Medulla oblongata (tissue), 1 donor: ENCODE data around the gene MAD1L1.

Experiments used
- DNase-seq: peaks from one replicate; pipeline ENCODE4 v3.0.0-alpha.2; 2015; ENCODE audit errors: extremely low spot score

MAD1L1 gene

DNA sequence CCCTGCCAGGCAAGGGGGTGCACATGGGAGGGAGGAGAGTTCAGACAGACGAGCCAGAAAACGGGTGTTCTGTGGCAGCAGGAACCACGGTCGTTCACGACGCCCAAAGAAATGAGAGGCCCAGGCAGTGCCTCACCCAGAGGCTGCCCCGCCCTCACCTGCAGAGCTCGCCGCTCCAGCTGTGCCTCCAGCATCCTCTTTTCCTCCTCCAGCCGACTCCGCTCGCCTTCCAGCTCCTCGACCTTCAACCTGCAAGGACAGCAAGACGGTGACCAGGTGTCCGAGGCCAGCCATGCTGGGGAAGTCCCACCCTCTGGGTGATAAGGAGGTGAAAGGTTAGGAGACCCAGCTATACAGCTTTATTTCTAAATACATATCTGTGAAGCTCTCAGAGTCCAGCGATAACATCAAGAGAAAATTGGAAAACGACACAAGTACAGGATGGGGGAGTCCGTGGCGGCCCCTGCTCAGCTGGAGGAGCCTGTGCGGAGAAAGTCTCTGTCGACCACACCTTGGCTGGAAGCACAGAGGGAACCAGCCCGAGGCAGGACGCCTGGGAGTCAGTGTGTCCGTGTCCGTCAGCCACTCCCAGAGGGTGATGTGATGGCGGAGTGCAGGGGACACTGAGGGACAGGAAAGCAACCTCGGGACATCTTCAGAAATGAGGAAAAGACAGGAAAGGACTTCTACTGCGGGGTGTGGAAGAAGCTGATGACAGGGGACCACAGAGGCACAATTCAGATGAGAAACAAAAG, 275.1 kb downstream of the MAD1L1 start:
- no peak for DNase-seq

DNA sequence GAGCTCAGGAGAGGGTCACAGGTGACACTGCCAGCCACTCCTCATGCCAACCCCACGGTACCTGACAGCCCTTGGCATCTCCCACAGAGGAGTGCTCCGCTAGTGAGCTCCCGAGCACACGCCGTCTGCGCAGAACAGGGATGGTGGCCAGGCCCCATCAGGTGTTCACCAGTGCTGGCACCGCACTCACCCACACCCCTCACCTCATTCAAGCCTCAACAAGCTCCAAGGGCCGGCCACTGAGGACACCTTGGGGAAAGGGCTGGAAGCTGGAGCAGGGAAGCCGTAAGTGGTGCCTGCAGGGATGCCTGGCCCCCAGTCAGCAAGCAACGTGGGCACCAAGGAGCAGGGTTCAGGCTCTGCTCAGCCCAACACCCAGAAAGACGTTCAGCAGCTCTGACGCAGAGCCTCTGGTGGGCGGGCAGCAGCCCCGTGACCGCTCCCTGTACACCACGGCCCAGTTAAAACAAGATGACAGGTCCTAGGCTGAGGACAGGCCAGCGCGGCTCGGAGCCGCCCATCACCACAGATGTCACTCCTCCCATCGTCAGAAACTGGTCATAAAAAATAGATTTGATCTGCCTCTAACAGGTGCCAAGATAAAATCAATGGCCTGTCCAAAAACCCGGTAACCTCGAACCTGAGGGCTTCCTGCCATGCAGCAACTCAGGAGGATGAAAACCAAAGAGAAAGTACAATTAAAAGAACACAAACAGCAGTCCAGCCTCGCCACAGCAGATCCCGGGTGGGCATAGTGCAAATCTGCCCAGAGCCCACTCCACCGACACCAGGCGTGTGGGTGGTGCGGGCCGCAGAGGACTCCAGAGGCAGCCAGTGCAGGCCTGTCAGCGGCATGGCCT, 275.9 kb downstream of the MAD1L1 start:
- DNase-seq = no peak

DNA sequence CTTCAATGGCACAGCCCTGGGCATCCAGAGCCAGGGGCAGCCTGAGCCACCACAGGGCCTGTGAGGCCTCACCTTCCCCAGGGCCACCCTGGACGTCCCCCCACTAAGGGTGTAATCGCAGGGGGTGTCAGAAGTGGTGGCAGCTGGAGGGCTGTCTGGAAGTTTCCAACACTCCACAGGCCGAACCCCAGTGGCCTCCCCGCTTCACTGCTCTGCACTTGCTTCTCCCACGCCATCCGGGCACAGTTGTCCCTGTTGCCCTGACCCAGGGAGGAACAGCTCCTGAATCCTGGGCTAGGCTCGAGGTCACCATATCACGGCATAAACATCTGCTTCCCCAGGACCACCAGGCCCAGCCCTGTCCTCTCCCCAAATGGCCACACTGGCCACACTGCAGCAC, 276.6 kb downstream of the MAD1L1 start:
- DNase-seq = no peak

DNA sequence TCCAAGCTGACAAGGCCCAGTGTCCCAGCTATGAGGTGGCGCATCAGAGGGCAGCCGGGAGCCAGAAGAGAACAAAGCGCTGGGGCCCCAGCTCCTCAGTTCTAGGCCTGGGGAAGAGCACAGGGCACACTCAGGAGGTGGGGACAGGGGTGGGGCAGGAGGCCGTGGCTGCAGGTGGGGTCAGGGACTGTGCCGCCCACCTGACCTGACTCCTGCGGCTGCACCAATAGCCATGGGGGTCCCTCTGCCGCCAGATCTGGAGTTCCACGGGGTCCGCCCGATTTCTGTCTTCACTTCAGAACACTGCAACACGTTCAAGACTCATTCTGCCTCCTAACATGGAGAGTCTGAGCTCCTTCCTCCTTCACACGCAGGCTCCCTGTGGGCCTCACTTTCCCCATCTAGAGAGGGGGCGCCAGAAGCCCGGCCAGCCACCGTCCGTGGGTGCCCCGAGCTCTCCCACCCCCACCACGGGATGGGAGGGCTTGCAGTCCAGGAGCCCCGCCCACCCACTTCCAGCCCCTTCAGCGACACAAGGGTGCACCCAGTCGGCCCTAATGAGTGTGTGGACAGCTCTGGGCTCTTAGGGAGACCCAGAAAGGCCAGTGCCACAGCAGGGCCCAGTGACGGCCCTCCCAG, 278.3 kb downstream of the MAD1L1 start:
- DNase-seq = no peak

DNA sequence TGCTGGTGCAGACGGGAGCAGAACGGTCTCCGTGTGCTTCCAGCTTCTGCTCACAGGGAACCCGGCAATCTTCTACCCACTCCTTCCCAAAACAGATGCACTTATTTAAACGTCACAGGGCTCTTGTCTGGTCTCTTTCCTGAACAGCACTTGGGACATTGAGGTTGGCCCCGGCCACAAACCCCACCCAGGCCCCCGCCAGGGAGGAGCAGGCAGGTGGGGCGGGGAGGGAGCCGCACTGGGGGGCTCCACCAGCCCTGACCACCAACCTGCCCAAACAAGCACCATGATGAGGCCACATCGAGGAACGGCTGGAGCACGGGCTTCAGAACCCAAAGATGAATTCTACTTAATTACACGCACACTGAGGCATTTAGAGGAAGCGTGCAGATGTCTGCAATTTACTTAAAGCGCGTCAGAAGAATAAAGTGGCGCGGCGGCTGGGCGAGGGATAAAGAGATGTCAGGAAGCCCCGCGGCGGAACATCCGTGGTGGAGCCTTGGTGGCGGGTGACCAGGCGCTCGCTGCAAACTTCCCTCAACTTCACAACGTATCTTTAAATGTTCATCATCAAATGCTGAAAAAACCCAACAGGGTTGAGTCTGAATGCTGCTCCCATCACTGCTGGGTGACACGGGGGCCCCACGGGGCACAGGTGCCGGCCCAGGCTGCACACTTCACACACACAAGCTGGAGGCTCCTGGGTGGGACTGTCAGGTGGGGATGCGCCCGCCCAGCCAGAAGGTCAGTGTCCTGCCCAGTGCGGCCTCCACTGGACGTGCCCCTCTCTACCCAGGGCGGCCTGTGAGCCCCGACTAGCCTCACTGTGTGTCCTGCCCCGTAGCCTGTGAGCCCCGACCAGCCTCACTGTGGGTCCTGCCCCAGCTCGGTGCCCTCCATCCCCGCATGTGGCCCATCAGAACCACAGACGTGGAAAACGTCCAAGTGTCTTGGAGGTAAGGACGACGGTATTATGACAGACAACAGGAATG, 279.2 kb downstream of the MAD1L1 start:
- DNase-seq = no peak

DNA sequence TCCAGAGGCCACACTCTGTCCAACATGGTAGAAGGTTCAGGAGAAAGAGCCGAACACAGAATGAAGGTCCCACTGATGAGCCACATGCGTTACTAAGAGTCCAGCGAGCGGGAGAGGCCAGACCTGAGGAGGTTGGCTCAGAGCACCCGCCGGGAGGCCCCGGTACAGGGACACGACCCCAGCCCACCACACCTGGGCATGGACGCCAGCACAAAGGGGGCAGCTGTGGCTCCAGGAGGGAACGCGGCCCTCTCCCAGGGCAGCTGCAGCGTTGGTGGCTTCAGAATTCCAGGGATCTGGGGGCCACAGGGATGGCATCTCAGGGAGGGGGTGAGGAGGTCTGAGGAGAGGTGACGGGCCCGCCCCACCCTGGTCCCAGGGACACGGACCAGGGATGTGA, 280.0 kb downstream of the MAD1L1 start:
- no peak for DNase-seq

DNA sequence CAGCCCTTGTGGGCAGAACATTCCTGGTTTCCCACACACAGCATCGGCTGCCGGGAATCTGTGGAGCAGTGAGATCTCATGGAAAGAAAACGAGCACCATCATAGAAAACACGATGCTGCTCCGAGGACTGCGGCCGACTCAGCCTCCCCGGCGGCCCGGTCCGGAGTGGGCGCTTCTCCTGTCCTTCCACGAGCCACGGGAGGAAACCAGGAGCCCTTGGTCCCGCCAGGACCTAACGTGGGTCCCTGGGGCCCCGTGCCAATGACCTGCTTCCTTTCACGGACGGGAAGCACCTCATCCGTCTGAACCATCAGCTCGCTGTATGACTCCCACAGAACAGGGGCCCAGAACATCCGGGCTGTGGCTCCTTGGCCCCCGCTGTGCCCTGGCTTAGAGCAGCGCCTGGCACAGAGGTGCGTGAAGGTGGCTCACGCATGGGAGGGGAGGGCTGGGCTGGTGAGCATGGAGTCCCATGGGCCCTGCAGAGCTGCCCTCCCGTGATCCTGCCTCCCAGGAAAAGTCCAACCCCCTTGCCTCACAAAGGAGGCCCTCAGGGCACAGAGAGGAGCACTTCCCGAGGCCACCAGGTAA, 280.5 kb downstream of the MAD1L1 start:
- no peak for DNase-seq

DNA sequence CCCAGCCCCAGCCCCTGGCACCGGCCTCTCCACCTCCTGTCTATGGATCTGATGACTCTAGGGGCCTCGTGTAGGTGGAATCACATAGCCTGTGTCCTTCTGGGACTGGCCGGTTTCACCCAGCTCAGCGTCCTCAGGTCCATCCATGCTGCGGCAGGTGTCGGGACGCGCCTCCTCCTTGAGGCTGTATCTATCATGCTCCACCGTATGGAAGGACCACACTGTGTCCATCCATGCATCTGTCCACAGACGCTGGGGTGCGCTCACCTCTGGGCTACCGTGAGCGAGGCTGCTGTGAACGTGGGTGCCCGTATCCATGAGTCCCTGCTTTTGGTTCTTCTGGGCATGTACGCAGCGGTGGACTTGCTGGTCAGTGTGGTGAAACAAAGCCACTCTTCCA, 281.1 kb downstream of the MAD1L1 start:
- no peak for DNase-seq

DNA sequence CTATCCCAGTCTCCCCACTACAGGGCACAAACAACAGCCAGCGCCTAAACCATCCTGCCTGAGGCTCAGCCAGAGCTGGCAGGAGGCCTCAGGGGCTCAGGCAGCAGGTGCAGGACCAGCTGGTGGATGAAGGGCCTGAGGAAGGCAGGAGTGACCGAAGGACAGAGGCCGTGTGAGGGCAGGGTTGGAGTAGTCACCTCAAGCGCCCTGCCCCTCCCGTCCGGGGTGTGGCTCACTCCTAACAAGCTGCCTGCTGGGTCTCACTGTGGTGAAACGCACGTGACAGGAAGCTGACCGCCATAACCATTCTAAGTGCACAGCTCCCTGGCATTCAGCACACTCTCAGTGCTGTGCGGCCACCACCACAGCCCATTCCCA, 281.6 kb downstream of the MAD1L1 start:
- no peak for DNase-seq

DNA sequence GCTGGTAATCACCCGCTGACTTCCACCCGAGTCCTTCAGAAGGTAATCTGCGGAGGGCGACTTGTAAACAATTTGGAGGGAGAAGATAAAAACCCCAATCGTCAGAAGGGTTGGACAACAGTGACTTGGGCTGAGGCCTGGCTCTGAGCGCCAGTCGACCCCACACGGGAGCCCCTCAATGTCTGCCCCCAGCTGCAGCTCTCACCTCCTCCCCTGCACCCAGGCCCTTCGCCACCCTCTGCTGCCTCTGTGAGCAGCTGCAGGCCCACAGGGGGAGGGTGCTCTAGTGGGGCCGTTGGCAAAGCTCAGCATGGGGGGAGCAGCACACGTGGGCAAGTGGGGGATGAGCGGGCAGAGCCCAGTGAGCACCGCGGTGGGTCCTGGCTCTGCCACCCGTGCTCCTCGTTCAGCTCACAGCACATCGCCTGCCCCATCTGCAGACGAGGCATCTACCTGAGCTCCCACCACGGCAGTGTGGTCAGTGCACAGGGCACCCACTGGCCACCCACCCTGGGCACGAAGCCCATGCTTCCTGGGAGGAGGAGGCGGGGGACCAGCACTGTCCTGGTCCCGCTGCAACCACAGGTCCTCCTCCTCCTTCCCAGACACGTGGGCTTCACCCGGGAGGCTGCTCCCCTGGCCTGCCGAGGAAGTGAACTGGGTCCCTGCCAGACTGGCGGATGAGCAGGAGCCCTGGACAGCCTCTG, 282.1 kb downstream of the MAD1L1 start:
- DNase-seq = no peak

DNA sequence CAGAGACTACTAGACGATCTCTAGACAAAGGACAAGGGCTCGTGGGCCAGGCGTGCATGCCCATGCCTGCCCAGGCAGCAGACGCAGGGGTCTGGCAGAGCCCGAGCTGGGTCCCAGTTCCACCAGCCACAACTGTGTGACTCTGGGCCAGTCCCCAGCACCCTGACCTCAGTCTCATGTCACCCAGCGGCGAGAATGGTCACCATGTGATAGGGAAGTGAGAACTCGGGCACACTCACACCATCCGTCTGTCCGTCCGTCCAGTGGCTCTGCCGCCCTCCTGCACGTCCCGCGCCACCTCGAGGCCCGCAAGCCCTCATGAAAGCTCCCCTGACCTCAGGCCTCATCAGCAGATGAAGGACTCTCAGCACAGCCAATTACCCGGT, 282.7 kb downstream of the MAD1L1 start:
- no peak for DNase-seq

DNA sequence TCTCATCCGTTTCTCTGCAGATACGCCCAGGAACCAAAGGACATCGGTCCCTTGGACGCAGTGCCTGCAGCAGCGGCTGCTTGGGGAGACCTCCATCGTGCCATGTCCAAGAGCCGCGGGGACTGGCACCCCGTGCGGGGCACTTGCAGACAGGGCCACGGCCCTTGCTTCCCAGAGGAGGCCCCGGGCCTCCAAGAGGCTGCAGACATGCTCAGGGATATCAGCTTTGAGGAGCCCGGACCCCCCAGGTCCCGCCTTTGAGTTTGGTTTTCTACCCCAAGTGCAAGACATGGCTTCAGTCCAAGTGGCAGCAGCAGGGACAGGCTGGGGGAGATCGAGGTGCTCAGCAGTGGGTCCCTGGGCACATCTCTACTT, 283.1 kb downstream of the MAD1L1 start:
- DNase-seq = no peak

DNA sequence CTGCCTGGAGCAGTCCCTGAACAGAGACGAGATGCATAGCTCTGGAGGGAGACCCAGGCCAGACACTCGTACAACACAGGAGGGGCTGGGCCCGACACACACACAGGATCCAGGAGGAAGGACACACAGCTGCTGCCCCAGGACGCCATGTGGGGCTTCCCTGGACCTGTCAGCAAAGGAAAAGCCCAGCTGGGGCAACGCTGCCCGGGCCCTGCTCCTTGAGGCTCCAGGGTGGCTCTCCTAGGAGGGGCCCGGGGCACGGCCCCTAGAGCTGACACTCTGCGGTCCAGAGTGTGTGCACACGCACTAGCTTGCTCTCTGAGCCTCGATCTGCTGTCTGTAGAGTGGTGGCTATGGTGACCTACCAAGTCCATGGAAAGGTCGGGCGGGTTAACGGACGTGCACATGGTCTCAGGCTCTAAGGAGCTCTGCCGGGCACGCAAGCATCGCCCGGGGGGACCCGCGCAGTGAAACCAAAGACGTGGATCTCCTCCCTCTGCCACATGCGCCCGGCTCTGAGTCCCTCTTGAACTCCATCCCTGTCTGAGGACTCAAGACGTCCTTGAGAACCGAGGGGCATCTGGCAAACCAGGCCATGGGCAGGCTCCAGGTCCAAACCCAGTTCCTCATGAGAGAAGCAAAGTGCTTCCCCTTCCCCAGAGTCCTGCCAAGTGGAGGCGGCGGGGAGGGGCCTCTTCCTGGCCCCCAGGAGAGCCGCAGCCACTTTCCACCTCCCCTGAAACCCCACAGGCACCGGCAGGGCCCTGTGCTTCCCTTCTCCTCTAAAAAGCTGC, 283.7 kb downstream of the MAD1L1 start:
- no peak for DNase-seq

DNA sequence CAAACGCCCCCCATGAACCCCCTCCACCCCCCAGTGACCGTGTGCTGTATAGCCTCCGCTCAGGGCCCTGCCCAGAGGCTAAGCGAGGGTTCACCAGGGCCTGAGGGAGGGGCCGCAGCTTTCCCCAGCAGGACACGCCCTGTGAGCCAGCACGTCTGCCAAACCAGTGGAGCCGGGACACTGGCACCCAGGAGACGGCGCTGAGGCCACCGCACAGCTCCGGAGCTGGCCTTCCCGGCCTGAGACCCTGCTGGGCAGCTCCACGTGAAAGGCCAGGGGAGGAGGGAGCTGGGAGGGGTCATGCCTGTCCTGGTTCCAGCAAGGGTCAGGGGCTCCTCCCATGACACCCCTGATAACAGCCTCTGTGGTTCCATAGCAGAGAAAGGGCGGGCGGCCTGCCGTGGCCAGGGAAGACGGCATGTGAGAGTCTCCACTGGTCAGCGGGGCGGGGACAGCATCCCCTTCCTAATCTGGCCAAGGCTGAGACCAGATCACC, 284.4 kb downstream of the MAD1L1 start:
- DNase-seq = no peak

DNA sequence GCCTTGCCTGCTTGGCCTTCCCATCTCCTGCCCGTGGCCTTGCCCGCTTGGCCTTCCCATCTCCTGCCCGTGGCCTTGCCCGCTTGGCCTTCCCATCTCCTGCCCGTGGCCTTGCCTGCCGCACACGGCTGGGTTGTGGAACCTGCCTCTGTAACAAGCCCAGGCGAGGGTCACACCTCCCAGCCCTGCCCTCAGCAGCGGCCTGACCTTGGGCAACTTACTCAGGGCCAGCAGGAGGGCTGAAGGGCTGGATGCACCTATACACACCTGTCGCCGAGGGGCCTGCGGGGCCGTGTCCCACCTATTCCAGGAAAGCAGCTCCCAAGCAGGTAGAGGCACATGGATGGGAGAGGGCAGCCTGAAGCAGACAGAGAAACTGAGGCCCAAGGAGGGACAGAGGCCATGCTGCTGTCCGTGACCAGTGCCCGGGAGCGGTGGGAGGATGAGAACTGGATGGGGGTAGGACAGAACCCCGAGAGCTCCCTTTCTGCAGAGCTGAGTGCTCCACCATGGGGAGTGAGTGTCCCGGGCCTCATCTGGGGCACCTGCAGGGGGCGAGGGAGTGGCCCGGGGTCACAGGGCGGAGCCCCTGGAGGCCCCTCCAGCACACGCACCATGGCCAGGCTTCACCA, 285.0 kb downstream of the MAD1L1 start:
- DNase-seq = no peak

DNA sequence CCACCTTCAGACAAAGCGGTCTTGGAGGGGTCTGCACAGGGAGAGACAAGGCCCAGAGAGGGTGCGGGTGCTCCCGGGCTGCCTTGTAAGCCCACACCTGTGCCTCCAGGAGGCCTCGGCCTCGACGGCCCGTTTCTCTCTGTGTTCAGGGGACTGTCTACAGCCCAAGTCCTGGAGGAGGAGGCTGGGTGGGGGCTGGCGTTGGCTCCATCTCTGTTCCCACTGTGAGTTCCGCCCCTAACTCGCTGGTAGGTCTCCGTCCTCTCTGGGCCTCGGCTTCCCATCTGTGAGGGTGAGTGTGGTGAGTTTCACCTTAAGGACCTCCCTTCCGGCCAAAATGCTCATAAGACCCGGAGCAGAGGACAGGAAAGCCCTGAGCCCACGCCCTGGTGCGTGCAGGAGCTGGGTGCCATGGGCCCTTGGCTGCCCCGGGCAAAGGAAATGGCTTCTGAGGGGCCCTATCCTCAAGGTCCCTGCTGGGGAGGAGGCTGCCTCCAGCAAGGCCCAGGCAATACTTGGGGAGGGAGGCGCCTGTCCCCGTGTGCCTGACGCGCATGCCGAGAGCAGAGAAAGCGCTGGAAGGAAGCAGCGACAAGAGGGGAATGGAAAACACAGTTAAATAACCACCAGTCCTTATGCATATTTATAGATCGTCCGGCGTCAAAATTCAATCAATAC, 285.8 kb downstream of the MAD1L1 start:
- DNase-seq = no peak

DNA sequence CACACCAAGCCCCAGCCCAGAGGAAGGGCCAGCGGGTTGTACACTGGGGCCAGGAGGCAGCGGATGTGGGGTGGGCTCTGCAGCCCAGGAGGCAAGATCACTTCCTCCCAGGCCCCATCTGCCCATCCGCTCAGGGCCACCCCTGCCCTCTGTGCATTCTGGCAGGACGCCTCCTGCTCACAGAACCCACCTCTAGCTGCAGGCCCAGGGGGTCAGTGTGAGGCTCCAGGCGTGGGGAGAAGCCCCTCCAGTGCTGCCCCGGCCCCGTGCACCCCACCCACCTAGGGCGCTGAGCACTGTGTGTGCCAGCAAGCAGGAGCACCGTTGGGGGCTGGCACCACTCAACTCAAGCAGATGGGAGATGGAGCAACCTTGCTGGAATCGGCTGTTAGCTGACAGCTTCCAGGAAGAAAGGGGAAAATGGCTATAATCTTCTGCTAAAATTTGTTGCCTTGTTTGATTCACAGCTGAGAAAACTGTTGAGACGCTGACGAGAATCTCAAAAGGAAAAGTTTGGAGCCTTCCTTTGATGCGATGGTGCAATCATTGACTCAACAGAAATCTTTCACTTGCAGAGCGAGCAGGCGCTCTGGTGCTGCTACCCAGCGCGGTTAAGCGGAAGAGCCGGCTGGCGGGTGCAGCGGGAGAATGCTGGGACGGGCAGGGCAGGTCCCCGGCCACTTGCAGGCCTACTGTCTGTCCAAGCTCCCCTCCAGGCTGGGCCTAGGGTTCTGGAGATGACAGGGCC, 286.5 kb downstream of the MAD1L1 start:
- no peak for DNase-seq

DNA sequence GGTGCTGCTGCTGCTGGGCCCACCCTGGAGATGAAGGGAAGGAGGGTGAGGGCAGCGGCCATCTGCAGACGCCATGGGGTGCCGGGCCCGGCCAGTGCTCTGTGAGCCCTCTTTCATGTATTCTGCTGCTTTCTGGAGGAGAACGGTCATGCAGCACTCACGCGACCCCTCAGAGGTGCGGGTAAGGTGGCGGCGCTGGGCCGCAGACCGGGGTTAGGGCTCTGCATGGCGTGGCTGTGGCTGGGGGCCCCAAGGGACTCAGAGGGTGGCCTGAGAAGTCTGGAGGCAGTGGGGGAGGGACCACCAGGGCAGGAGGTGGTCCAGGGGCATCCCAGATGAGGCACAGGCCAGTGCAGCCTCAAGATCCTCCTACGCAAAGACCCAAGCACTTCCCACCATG, 287.2 kb downstream of the MAD1L1 start:
- DNase-seq = no peak
